ENCODE measurements around the gene RPL6. TPM values are rescaled to one million over a fixed set of nuclear protein-coding genes. Genes with fewer than 3 reads are reported as not detected.

The RPL6 gene
- total and polyA plus RNA-seq, 9 of the 15 experiments (the other 6 are each of a cell fraction or from before 2014, with no cell fraction given) = 1,519 to 3,103 (median 2,396) TPM

DNA sequence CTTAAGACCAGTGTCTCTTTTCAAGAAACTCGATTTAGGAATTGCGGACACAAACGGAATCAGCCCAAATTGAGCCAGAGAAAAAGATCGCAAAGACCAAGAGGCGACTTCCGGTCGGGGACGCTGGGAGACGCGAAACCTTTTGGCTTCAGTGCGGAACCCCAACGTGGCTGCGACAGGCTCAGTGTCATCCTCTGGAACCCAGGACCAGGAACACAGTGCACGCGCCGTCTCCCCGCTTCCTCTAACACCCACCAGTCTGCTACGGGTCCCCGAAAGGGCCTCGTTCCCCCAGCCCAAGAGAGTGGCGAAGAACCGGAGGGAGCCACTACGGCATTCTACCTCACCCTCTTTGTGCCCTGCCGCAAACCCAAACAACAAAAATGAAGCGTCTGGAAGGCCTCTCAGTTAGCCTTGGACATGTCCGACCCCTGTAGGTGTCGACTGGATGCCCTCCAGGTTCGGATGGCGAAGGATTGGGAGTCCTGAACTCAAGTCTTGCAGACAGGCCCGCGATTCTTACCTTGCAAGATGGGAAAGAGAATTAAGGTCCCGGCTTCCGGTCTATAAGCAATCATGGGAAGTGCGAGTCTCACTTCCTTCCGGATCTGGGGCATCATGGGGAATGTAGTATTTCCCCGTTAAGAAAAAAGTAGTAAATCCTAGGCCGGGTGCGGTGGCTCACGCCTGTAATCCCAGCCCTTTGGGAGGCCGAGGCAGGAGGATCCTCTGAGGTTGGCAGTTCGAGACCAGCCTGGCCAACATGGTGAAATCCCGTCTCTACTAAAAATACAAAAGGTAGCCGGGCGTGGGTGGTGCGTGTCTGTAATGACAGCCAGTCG is at the start of gene RPL6 (continued):
- TF ChIP-seq E2F5 (CRISPR knock-in tag; IDR thresholded peaks at IDR 0.05) (no peak), NCOR1 (IDR thresholded peaks at IDR 0.05) (peak; percentile 44), E2F3 (CRISPR knock-in tag; IDR thresholded peaks at IDR 0.05) (0 out of 2 replicates have a peak, but pooled peaks have one; percentile 8), TBP (optimal IDR thresholded peaks at IDR 0.05; ENCODE audit: low read depth, low read length) (peak; percentile 98), NR2C2 (CRISPR knock-in tag; IDR thresholded peaks at IDR 0.05) (0 out of 2 replicates have a peak, but pooled peaks have one; percentile 31), NR2C2 (tag; IDR thresholded peaks at IDR 0.05) (peak; percentile 61; the same call in 1 of the 2 replicates), ESRRA (IDR thresholded peaks at IDR 0.05; ENCODE audit: borderline replicate concordance, low read depth) (no peak; the same call in 1 of the 2 replicates), ZSCAN32 (CRISPR knock-in tag; IDR thresholded peaks at IDR 0.05) (no peak), HIVEP1 (CRISPR knock-in tag; IDR thresholded peaks at IDR 0.05) (no peak), ZNF586 (CRISPR knock-in tag; conservative IDR thresholded peaks at IDR 0.05) (no peak), SAFB (IDR thresholded peaks at IDR 0.05; ENCODE audit: borderline replicate concordance, low read depth, low read length) (no peak), TEAD1 (CRISPR knock-in tag; IDR thresholded peaks at IDR 0.05) (peak in 1 of 2 experiments; percentile 40; a peak in 1 of 4 replicates), ELF1 (tag; IDR thresholded peaks at IDR 0.05) (peak; percentile 96), BACH1 (tag; IDR thresholded peaks at IDR 0.05) (no peak), SRSF3 (IDR thresholded peaks at IDR 0.05; ENCODE audit: insufficient read depth, low read length) (0 out of 2 replicates have a peak, but pooled peaks have one; percentile 47), NUFIP1 (IDR thresholded peaks at IDR 0.05; ENCODE audit: partially characterized antibody) (no peak), ZNF239 (CRISPR knock-in tag; IDR thresholded peaks at IDR 0.05) (no peak), ZBTB17 (CRISPR knock-in tag; IDR thresholded peaks at IDR 0.05) (no peak; the same call in 1 of the 2 replicates), ZNF124 (CRISPR knock-in tag; IDR thresholded peaks at IDR 0.05) (no peak), ZNF212 (CRISPR knock-in tag; IDR thresholded peaks at IDR 0.05) (no peak), ZNF174 (CRISPR knock-in tag; IDR thresholded peaks at IDR 0.05) (no peak), TCF7L2 (IDR thresholded peaks at IDR 0.05; ENCODE audit: low read depth, low read length) (no peak)
- TF ChIP-seq, protein P1, sequence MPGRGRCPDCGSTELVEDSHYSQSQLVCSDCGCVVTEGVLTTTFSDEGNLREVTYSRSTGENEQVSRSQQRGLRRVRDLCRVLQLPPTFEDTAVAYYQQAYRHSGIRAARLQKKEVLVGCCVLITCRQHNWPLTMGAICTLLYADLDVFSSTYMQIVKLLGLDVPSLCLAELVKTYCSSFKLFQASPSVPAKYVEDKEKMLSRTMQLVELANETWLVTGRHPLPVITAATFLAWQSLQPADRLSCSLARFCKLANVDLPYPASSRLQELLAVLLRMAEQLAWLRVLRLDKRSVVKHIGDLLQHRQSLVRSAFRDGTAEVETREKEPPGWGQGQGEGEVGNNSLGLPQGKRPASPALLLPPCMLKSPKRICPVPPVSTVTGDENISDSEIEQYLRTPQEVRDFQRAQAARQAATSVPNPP (IDR thresholded peaks at IDR 0.05; ENCODE audit: borderline replicate concordance, insufficient read depth, insufficient read length) = no peak
- TF ChIP-seq, protein P2, sequence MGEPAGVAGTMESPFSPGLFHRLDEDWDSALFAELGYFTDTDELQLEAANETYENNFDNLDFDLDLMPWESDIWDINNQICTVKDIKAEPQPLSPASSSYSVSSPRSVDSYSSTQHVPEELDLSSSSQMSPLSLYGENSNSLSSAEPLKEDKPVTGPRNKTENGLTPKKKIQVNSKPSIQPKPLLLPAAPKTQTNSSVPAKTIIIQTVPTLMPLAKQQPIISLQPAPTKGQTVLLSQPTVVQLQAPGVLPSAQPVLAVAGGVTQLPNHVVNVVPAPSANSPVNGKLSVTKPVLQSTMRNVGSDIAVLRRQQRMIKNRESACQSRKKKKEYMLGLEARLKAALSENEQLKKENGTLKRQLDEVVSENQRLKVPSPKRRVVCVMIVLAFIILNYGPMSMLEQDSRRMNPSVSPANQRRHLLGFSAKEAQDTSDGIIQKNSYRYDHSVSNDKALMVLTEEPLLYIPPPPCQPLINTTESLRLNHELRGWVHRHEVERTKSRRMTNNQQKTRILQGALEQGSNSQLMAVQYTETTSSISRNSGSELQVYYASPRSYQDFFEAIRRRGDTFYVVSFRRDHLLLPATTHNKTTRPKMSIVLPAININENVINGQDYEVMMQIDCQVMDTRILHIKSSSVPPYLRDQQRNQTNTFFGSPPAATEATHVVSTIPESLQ (CRISPR knock-in tag; IDR thresholded peaks at IDR 0.05) = no peak

Measured in K562 (cell line).